Urothelium cell line (cell line): Measurements from ENCODE around the gene LOXHD1.

ENCODE experiments used
- DNase-seq: peaks from one replicate; pipeline ENCODE4 v3.0.0; 2011; ENCODE audit warnings: low spot score, mixed read lengths
- FAIRE-seq: peaks from 2 replicates; lab custom pipeline; 2011; peaks lifted over from hg19 to GRCh38; lab: Jason Lieb, UNC

LOXHD1 gene

DNA sequence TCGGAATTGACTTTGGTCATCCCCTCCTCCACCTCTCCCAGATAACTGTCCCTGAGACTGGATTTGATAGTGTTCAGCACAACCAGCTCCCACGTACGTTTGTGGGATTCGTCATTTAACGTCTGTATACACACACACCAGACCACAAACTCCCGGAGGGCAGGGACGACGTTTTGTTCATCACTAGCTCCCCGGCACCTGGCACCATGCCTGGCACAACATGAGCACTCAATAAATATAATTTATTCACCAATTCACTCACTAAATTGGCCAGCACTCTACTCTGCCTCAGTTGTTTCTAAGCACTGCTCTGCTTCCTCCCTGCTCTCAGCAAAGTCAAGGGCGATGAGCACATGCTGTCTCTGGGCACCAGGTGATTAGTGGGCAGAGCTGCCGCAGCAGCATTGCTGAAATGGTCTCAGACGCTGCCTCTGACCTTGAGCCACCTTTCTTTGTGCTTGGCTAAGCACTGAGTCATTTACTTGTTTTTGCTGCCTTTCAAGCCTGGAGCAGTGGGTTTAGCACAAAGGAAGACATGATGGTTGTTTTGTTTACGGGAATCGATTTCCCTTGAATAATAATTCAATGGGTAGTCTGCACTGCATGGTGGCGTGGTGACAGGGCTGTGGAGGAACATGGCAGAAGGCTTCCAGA lies 19.3 kb upstream of the LOXHD1 start:
- DNase-seq (peak; percentile 14), FAIRE-seq (no peak)

DNA sequence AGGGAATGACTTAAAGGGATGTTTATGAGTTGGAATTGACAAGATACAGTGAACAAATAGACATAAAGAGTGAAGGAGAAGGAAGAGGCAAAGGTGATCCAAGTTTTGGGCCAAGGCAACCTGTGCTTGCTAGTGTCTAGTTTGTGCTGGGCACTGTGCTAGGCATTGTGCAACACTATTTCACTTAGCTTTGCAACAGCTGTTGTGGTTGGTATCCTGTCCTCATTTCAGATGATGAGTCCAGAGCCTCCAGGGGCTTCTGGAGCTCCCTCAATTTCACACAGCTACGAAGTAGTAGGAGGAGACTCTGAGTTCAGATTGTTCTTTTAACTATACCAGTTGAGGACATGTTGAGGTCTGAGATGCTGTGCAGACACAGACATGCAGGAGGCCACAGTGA lies 18.1 kb upstream of the LOXHD1 start:
- DNase-seq: no peak
- no peak for FAIRE-seq

DNA sequence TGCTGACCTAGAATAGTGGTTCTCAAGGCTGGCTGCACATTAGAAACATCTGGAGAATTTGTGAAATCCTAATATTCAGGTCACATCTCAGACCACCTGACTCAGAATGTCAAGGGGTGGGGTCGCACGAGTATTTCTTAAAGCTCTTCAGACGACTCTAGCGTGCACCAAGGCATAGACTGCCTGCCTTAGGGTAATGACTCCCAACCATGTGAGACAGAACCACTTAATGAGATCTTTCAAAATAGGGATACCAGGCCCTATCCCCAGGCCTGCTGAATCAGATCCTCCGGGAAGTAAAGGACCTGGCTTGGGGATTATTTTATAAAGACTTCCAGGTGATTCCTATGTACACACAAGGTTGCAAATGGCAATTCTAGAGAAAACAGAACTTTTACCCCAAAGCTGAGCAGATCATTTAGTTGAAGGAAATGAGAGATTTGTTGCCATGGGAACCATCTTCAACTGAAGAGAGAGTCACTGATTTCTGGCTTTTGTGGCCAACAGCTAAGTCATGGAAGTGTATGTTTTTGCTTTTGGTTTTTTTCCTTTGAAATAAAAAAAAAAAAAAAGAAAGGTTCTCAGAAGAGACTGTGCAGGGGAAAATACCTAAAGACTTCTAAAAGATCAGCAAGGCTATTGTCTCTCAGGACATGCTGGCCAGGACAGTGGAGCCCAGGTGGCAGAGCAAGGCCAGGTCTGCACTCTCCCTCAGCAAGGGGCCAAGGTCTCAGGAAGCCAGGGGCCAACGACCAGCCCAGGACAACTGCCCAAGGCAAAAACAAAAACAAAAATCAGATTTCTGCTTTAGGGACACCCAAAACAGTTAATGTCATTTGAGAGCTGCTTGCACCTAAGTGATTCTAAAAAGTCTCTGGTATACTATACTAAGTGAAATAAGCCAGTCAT lies 15.3 kb upstream of the LOXHD1 start:
- DNase-seq (no peak), FAIRE-seq (no peak)

DNA sequence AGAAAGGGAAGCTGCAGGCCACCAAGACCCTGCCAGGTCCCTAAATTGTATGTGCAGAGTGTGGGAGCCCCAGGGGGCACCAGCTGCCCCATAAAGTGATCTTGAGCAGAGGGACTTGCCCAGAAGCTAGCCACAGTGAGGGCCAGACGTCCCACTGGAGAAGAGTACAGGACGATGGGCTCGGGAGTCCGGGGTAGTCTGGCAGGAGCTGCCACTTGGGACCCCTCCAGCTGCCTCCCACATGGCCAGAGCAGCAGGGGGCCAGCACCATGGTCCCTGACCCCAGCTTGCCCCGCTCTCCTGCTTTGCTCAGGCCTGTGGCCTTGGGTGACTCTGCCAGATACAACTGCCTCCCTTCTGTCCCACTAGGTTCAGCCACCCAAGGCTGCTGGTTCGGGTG lies 11.7 kb upstream of the LOXHD1 start:
- DNase-seq: no peak
- FAIRE-seq: no peak

DNA sequence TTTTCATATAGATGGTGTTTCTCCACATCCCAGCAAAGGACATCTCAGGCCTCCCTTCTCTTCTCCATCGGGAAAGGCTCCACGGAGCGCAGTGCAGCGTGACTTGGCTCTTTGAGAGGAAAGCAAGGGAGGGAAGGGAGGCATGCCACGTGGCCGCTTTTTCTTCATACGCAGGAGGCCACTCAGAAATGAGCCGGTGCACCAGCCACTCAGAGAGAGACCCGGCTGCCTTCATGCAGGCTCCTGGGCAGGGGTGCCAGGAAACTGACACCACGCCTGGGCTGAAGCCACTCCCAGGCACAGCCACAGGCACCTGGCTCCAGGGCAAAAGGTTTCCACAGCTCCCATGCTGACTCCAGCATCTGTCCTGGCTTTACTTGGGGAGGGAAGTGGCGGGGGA lies 11.1 kb upstream of the LOXHD1 start:
- FAIRE-seq (no peak), DNase-seq (no peak)

DNA sequence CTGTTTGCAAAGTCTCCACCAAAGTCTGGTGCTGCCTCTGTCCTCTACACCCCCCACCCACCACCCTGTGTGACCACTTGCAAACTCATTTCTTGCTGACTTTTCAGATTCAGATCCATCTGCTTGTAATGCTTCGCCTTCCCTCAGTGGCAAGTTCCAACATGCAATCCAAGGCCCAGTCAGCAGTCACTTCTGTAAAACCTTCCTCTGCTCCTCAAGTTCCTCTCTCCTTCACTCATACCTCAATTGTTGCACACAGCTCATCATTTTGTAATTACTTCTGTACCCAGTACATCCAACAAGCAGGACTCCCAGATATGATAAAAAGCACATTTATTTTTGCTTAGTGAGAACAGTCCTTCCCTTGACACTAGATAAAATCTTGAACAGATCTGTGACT lies 6.5 kb upstream of the LOXHD1 start:
- no peak for FAIRE-seq
- no peak for DNase-seq

DNA sequence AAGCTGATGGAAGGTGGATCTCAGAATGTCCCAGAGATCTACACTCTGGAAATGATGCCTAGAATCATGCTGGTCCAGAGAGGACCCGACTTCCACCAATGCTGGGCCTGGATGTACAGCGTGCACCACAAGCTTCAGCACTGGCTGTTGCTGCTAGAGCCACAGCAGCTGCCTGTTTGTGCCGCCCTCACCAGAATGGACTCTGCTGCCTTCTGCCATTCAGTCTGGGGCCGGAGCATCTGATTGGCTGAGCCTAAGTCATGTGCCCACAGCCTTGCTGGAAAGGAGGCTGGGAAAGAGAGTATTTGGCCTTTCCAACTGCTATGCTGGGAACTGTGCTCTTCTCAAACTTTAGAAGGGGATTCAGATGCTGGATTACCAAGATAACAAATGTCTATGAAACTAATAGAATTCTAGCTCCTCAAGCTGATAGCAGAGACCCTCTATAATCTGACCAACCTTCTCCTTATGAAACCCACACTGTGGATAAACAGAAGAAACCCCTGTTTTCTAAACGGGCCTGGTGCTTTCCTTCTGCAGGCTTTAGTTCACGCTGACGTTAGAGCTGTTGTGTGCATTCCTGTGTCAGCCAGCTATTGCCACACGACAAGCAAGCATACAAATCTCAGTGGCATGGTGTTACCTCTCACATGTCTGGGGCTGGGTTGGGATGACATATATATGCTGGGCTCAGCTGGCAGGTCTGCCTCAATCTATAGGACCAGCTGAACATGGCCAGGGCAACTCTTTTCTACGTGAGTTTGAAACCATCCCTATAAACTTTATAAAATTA lies 4.1 kb upstream of the LOXHD1 start:
- no peak for FAIRE-seq
- peak; percentile 11 for DNase-seq

DNA sequence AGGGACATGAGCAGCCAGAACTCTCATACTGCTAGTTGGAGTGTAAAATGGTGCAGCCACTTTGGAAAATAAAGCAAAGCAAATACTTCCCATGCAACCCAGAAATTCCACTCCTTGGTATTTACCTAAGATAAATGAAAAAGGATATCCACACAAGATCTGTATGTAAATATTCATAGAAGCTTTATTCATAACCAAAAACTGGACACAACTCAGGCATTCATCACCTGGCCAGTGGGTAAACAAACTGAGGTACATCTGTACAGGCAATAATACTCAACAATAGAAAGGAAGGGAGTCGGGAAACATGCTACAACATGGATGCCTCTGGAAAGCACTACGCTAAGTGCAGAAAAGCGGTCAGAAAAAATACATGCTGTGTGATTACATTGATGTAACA lies 2.5 kb upstream of the LOXHD1 start:
- DNase-seq (no peak), FAIRE-seq (no peak)

DNA sequence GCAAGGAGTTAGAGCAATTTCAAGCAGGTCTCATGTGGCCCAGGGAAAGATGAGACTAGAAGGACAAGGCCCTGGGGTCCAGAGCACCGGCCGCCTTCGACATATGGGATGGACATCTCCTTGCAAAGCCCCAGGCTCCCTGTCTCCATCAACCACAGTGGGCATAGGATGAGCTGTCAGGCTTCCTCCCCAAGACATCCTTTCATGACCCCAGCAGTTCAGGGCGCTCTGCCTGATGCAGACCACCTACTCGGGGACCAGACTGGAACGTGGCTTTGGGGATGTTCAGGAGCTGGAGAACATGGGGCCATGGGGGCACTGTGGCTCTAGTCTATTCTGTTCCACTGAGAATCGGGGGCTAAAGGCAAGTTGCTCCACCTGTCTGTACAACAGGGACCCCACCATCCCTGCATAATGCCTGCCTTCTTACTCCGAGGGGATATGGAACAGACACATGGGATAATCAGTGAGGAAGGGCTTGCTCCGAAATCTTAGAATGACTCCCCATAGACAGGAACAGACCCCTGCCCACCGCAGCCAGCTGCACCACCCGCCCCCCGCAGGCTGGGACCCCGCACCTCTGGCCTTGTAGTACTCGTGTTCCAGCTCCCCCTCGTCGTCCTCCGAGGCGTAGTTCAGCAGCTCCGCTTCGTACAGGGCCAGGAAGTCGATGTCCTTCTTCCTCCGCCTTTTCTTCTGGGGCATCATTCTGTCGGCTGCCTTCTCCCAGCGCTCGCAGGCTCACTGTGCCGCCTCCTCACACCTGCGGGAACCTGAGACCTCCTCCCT lies 500 bp downstream of the LOXHD1 start:
- FAIRE-seq: no peak
- no peak for DNase-seq

DNA sequence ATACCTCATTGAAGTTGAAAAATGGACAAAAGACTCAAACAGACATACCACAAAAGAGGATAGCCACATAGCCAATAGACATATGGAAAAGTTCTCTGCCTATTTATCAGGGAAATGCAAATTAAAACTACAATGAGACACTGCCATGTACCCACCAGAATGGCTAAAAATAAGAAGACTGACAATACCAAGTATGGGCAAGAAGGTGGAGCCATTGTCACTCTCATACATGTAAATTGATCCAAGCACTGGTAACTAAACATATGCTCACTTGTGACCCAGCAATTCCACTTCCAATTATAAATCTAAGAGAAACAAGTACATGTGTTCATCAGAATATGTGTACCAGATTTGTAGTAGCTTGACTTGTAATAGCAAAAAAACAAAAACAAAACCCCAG lies 4.6 kb downstream of the LOXHD1 start:
- DNase-seq (no peak), FAIRE-seq (no peak)

DNA sequence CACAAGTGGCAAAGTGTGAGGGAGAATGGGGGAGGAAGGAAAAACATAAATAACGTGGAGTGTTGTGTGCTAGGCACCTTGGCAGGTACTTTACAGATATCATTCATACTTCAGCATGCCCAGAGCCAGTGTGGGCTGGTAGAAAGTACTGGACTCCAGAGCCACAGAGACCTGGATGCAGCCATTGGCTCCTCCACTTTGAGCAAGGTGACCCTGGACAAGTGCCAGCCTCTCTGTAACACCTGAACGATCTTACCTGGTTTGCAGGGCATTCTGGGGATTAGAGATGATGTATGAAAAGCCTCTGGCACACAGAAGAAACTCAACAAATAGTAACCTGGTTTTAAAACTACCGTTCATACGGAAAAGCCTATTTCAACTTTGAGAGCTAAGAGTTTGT lies 6.3 kb downstream of the LOXHD1 start:
- FAIRE-seq (no peak), DNase-seq (no peak)

DNA sequence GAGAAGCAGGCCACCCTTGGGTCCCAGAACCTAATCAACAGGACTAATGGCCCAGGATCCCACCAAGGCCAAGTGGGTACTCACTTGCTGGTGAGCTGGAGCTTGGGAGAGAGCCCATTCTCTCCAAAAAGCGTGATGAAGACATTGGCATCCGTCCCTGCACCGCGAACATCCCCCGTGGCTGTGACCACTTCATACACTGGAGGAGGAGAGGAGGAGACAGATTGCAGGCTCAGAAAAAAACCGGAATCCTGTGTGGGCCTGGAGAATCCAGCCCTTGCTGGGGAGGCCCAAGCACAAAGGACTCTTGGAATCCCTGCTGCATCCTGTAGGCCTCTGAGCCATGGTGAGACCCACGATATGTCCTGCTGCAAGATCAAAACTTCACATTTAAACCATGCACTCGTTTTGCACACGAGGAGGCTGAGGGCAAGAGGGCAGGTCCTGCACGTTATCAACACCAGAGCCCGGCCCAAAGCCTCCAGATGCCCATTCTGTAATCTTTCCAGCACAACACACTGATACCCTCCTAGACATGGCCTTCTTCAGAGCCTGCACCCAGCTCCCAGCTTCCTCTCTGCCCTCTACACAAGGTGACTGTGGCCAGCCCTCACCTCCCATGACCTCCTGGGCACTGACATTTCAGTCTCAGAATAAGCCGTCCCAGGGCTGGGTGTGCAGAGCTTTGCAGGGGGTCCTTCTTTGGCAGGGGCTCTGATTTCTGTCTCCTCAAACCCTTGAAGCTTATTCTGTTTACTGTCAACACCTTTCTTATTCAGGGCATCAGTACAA lies 7.8 kb downstream of the LOXHD1 start:
- no peak for FAIRE-seq

DNA sequence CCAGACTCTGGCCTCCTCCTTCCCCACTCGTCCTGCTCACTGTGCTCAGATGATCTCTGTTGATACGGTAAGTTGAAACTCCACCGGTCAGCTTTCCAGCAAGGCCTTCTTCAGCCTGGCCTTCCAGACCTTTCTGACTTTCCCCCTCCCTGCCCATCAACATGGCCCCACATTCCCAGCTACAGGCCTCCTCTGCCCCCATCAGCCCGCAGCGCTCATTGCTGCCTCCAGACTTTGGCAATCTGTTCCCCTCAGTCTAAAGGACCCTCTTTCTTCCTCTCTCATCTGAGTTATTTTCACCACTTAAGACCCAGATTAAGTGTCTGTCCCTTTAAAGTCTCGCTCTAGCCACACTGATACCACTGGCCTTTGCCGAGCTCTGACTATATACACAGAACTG lies 10.6 kb downstream of the LOXHD1 start:
- DNase-seq: no peak
- FAIRE-seq: no peak

More for the DNA sequence above, 7.8 kb downstream of the LOXHD1 start:
- no peak for DNase-seq

DNA sequence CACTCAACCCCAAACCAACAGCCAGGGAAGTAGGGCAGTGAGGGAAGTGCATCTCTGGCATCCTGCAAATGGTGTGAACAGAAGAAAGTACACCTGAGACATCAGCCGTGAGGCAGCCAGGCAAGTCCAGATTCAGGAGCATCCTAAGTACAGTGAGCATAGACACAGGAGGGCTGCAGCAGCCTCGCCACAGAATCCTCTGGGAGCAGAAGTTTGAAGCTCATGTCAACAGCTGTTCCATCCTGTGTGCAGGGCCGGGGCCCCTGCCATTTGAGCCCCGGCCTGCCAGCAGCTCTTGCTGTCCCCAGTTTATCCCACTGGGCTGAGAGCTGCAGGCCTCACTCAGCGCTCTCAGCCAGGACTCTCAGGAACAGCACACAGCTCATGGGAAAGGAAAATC lies 14.5 kb downstream of the LOXHD1 start:
- FAIRE-seq: no peak
- no peak for DNase-seq

DNA sequence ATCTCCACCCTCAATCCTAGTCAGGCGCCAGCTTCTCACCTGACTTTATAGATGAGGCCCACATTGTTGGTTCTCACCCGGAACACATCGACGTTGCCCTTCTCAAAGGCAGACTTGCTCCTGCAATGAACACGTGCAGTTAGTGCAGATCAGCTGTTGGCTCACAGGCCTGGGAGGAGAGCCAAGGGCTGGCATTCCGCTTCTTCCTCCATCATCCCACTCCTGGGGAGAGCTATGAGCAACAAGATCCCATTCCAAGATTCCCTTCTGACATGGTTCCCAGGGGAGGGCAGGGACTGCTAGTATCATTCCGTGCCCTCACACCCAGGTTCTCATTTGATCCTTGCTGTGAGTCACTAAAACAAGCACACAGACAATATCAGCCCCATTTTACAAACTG lies 15.1 kb downstream of the LOXHD1 start:
- DNase-seq (no peak), FAIRE-seq (no peak)

DNA sequence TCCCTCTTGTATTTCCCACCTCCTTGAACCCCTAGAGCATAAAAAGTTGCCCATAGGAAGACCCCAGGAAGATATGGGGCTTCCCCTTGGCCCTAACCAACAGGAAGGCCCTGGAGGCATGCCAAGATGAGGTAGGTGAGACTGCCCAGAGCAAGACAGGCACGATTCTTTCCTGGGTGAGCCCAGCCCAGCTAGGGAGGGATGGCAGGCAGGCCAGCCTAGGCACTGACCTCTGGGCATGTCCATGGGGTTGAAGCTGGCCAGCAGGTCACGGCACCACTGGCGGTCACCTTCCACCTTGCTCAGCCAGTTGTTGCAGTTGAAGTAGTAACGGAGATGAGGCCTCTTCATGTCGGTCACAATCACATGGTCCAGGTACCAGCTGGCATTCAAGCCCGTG lies 17.6 kb downstream of the LOXHD1 start:
- no peak for FAIRE-seq

DNA sequence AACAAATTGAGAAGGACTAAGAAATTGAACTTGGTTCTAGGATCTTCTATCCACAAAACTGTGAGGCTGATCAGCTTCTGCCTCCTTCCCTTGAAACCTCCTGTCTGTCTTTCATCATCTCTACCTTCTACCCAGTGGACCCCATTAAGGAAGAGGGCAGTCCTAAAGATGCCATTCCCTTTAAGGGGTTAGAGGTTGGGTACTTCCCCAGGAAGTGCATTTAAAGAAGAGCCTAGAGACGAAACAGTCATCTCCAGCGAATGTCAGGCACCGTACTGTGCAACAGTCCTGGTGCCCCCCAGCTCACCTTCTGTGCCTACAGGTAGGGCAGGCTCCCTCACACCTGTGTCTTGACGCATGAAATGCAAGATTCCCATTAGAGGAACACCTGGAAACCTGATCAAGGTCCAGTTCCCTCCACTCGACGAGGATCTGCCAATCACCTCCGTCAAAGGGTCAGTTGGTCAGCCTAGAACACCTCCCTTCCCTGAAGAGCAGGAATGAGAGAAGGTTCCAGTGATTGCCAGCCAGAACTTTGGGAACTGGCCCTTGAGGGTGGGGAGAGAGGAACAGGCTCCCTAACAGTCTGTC lies 20.9 kb downstream of the LOXHD1 start:
- DNase-seq (no peak), FAIRE-seq (no peak)

More for the DNA sequence above, 17.6 kb downstream of the LOXHD1 start:
- no peak for DNase-seq

DNA sequence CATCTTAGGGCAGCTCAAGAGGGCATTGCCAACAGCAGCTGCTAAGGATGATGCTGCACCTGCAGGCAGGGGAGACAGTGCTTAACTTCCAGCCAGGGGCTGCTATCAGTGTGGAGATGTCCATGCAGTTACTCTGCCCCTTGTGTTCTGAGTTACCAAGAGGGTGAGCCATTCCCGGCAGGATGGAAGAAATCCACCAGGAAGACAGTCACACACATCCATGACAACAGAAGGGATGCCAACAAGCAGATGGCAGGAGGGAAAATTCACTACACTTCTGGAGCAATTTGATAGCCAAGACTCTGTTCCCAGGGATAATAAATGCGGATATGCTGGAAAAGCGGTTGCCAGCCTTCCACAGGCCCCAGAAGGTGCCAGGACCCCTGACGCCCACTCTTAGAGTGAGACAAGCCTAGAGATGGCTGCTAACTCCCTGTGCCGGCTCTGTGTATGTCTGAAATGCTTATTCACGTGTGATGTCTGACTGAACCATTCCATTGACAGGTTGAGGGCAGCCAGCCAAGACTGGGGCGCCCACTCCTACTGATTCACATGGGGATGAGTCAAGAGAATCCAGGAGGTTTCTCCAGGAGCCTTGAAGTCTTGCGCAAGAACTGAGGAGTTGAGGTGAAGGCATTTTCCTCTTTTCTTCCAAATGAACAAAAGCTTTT lies 24.5 kb downstream of the LOXHD1 start:
- peak; percentile 75 for DNase-seq
- FAIRE-seq: no peak

DNA sequence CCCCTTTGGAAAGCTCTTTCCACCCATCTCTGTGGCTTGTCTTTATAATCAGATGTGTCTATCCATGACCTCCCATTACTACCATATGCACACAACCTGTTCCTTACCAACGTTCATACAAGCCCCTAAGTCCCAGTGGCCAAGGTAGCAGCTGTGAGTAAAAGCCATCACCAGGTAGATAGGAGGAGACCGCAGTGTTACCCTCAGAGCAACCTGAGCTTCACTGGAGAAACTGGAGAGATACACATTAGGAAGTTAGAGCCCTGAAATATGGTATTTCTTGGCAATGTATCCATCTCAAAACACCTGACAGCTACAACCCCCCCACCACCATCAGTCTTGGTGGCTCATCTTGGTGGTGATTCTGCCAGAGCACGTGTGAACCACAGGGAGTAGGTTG lies 26.0 kb downstream of the LOXHD1 start:
- no peak for DNase-seq
- FAIRE-seq: no peak
